OCI-LY1 (cell line): ENCODE measurements around the gene MACROH2A2.
"Not testable (repeated sequence)": the region's sequence is repeated elsewhere in the genome, so short reads cannot be mapped to it uniquely, and the experiment has no call there.

Experiments used
- H2AFZ ChIP-seq: fragments of 200-600 bp; sonication (generic), shearing (Covaris generic); 2 replicates; pipeline ENCODE4 v1.6.0; 2014; ENCODE audit warnings: antibody characterized with exemption, mild to moderate bottlenecking, low read length
- H3F3A ChIP-seq: fragments of 200-600 bp; sonication (generic), shearing (Covaris generic); 2 replicates; pipeline ENCODE4 v1.6.0; 2014; ENCODE audit warnings: mild to moderate bottlenecking, antibody characterized with exemption, low read length, moderate library complexity; ENCODE audit not compliant: insufficient read depth
- H3K27ac ChIP-seq: fragments of 200-600 bp; sonication (generic); 2 replicates; pipeline ENCODE4 v1.5.1; 2014; ENCODE audit warnings: low read length, mixed run types, mild to moderate bottlenecking, low read depth; ENCODE audit not compliant: poor library complexity, severe bottlenecking
- H3K27me3 ChIP-seq: fragments of 200-600 bp; sonication (generic); 2 replicates; pipeline ENCODE4 v1.6.0; 2014; ENCODE audit warnings: antibody characterized with exemption, mild to moderate bottlenecking, low read length, moderate library complexity; ENCODE audit not compliant: insufficient read depth
- H3K36me3 ChIP-seq: fragments of 200-600 bp; sonication (generic); 2 replicates; pipeline ENCODE4 v1.6.1; 2014; ENCODE audit warnings: mild to moderate bottlenecking, antibody characterized with exemption, low read length, moderate library complexity, mixed read lengths; ENCODE audit not compliant: insufficient read depth
- H3K4me1 ChIP-seq: fragments of 200-600 bp; sonication (generic); 2 replicates; pipeline ENCODE4 v1.5.1; 2014; ENCODE audit warnings: mild to moderate bottlenecking, low read length, moderate library complexity; ENCODE audit not compliant: insufficient read depth, severe bottlenecking
- H3K4me2 ChIP-seq: fragments of 200-600 bp; sonication (generic), shearing (Covaris generic); 2 replicates; pipeline ENCODE4 v1.6.1; 2014; ENCODE audit warnings: low read length
- H3K4me3 ChIP-seq: fragments of 200-600 bp; sonication (generic); 2 replicates; pipeline ENCODE4 v1.5.1; 2014; ENCODE audit warnings: low read length, low read depth, mild to moderate bottlenecking, mixed read lengths; ENCODE audit not compliant: poor library complexity, severe bottlenecking
- H3K79me2 ChIP-seq: fragments of 200-600 bp; shearing (Covaris generic); 2 replicates; pipeline ENCODE4 v1.6.1; 2016; ENCODE audit warnings: mixed run types, low read length, mixed read lengths; ENCODE audit not compliant: insufficient read depth
- H3K9ac ChIP-seq: fragments of 200-600 bp; sonication (generic), shearing (Covaris generic); 2 replicates; pipeline ENCODE4 v1.6.1; 2014; ENCODE audit warnings: mild to moderate bottlenecking, low read length, mixed read lengths
- H3K9me2 ChIP-seq: fragments of 200-600 bp; sonication (generic), shearing (Covaris generic); 2 replicates; pipeline ENCODE4 v1.6.1; 2014; ENCODE audit warnings: low read depth, mild to moderate bottlenecking, low read length, mixed read lengths
- H3K9me3 ChIP-seq: fragments of 200-600 bp; shearing (Covaris generic); 2 replicates; pipeline ENCODE4 v1.6.1; 2014; ENCODE audit warnings: low read length, mixed read lengths
- H4K20me1 ChIP-seq: fragments of 200-600 bp; sonication (generic), shearing (Covaris generic); 2 replicates; pipeline ENCODE4 v1.6.0; 2016; ENCODE audit warnings: mild to moderate bottlenecking, low read length; ENCODE audit not compliant: insufficient read depth
- EZH2 ChIP-seq: fragments of 200-600 bp; sonication (generic), shearing (Covaris generic); IDR thresholded peaks from 2 replicates; pipeline ENCODE4 v1.8.0; 2017; ENCODE audit warnings: borderline replicate concordance, mixed run types, mild to moderate bottlenecking, antibody characterized with exemption, low read length, moderate library complexity, mixed read lengths
- TF ChIP-seq, protein P1 (sequence below): fragments of 200-600 bp; sonication (generic), shearing (Covaris generic); IDR thresholded peaks from 2 replicates; pipeline ENCODE4 v1.5.1; 2017; ENCODE audit warnings: mild to moderate bottlenecking, antibody characterized with exemption, low read length, moderate library complexity, mixed read lengths

The MACROH2A2 gene

GRCh38 chr10:70078937-70079336, 26.3 kb downstream of the MACROH2A2 start:
- H3K36me3 ChIP-seq, result no peaks in the 10 kb centered on the region
- H3K4me1 ChIP-seq, result no peaks in the 10 kb centered on the region
- H3K4me2 ChIP-seq, result no peak overlapping the region
- no peaks in the 10 kb centered on the region for H3F3A ChIP-seq
- H2AFZ ChIP-seq, result no peak overlapping the region
- no peaks in the 10 kb centered on the region for H3K27me3 ChIP-seq
- H3K9me3 ChIP-seq, result no peaks in the 10 kb centered on the region
- no peaks in the 10 kb centered on the region for H3K9me2 ChIP-seq
- H3K9ac ChIP-seq, result no peak overlapping the region
- TF ChIP-seq, protein P1, sequence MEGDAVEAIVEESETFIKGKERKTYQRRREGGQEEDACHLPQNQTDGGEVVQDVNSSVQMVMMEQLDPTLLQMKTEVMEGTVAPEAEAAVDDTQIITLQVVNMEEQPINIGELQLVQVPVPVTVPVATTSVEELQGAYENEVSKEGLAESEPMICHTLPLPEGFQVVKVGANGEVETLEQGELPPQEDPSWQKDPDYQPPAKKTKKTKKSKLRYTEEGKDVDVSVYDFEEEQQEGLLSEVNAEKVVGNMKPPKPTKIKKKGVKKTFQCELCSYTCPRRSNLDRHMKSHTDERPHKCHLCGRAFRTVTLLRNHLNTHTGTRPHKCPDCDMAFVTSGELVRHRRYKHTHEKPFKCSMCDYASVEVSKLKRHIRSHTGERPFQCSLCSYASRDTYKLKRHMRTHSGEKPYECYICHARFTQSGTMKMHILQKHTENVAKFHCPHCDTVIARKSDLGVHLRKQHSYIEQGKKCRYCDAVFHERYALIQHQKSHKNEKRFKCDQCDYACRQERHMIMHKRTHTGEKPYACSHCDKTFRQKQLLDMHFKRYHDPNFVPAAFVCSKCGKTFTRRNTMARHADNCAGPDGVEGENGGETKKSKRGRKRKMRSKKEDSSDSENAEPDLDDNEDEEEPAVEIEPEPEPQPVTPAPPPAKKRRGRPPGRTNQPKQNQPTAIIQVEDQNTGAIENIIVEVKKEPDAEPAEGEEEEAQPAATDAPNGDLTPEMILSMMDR, result no peak
- no peak for TF ChIP-seq EZH2
- H3K27ac ChIP-seq, result no peak overlapping the region
- no peak overlapping the region for H3K4me3 ChIP-seq
- no peaks in the 10 kb centered on the region for H3K79me2 ChIP-seq
- H4K20me1 ChIP-seq, result no peaks in the 10 kb centered on the region

GRCh38 chr10:70080789-70081188, 28.1 kb downstream of the MACROH2A2 start:
- not testable (repeated sequence) for H3K4me2 ChIP-seq, H2AFZ ChIP-seq, H3K4me3 ChIP-seq, H3K27me3 ChIP-seq, H3K9ac ChIP-seq, H3K27ac ChIP-seq, H3K9me3 ChIP-seq, H3F3A ChIP-seq, H4K20me1 ChIP-seq, H3K79me2 ChIP-seq, H3K9me2 ChIP-seq, H3K4me1 ChIP-seq, H3K36me3 ChIP-seq

GRCh38 chr10:70084189-70084588, 31.5 kb downstream of the MACROH2A2 start:
- H3F3A ChIP-seq, result no peaks in the 10 kb centered on the region
- no peaks in the 10 kb centered on the region for H3K36me3 ChIP-seq
- no peaks in the 10 kb centered on the region for H3K9me2 ChIP-seq
- H3K4me1 ChIP-seq, result no peaks in the 10 kb centered on the region
- no peak overlapping the region for H3K9ac ChIP-seq
- H2AFZ ChIP-seq, result no peak overlapping the region
- H4K20me1 ChIP-seq, result no peaks in the 10 kb centered on the region
- H3K4me2 ChIP-seq, result no peak overlapping the region
- H3K4me3 ChIP-seq, result no peak overlapping the region
- H3K27ac ChIP-seq, result no peak overlapping the region
- TF ChIP-seq, protein P1, result peak; percentile 10; the same call in 1 of the 2 replicates
- no peak for TF ChIP-seq EZH2
- H3K9me3 ChIP-seq, result no peaks in the 10 kb centered on the region
- H3K79me2 ChIP-seq, result no peaks in the 10 kb centered on the region
- no peaks in the 10 kb centered on the region for H3K27me3 ChIP-seq

DNA sequence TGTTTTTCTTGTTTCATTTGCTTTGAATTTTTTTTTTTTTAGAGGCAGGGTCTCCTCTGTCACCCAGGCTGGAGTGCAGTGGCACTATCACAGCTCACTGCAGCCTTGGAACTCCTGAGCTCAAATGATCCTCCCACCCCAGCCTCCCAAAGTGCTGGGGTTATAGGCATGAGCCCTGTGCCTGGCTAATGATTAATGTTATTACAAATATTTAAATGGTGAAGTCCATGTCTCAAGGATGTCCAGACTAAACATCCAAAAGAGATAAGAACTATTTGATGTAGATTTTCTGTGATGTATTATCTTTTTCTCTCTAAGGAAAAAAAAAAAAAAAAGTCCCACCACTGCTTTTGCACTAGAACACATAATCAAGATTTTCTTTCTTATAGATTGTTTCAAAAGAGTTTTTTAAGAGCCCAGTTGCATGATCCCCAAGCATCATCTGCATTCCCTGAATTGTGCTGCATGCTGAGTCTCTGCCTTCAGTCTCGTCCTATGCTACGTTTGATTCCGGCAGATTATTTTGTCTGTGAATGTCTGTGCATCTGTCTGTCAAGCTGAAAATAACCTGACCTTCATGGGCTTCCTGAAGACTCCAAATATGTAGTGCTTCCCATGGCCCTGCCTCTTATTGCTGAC, 33.4 kb downstream of the MACROH2A2 start:
- Histone ChIP-seq H3K9me2 (no peaks in the 10 kb centered on the region), H3K79me2 (no peaks in the 10 kb centered on the region), H3F3A (no peaks in the 10 kb centered on the region), H3K4me2 (no peak overlapping the region), H3K27me3 (no peaks in the 10 kb centered on the region; the same call in 1 of the 2 replicates), H3K9ac (no peak overlapping the region), H3K9me3 (no peaks in the 10 kb centered on the region), H3K36me3 (no peaks in the 10 kb centered on the region), H3K4me1 (no peaks in the 10 kb centered on the region), H4K20me1 (no peaks in the 10 kb centered on the region), H3K4me3 (no peak overlapping the region), H3K27ac (no peak overlapping the region), H2AFZ (no peak overlapping the region)
- TF ChIP-seq, protein P1, result no peak
